Neural progenitor cell (in vitro differentiated cells): ENCODE measurements around the gene H3-3A. TPM values are rescaled to one million over a fixed set of nuclear protein-coding genes. Genes with fewer than 3 reads are reported as not detected.
"Not testable (repeated sequence)": the region's sequence is repeated elsewhere in the genome, so short reads cannot be mapped to it uniquely, and the experiment has no call there.

Experiments used
- DNase-seq: peaks from one replicate; pipeline ENCODE4 v3.0.0-alpha.2; 2016; ENCODE audit warnings: low spot score
- H2AFZ ChIP-seq: fragments of 200-600 bp; sonication (generic); replicated peaks from 2 replicates; pipeline ENCODE4 v1.6.1; 2016; ENCODE audit warnings: antibody characterized with exemption
- H3F3A ChIP-seq: fragments of 200-600 bp; sonication (generic); 2 replicates; pipeline ENCODE4 v1.6.1; 2016; ENCODE audit warnings: antibody characterized with exemption, low read depth
- H3K27ac ChIP-seq: fragments of 200-600 bp; sonication (generic); 2 replicates; pipeline ENCODE4 v1.5.1; 2016; ENCODE audit warnings: mild to moderate bottlenecking
- H3K27me3 ChIP-seq: fragments of 200-600 bp; sonication (generic); 2 replicates; pipeline ENCODE4 v1.6.1; 2016; ENCODE audit warnings: mild to moderate bottlenecking, moderate library complexity
- H3K36me3 ChIP-seq: fragments of 200-600 bp; sonication (generic); 2 replicates; pipeline ENCODE4 v1.5.1; 2016
- H3K4me1 ChIP-seq: fragments of 200-600 bp; sonication (generic); 2 replicates; pipeline ENCODE4 v1.6.1; 2016; ENCODE audit warnings: mixed run types
- H3K4me2 ChIP-seq: fragments of 200-600 bp; sonication (generic); 2 replicates; pipeline ENCODE4 v1.6.1; 2016
- H3K4me3 ChIP-seq: fragments of 200-600 bp; sonication (generic); 2 replicates; pipeline ENCODE4 v1.5.1; 2016
- H3K79me2 ChIP-seq: fragments of 200-600 bp; sonication (generic); 2 replicates; pipeline ENCODE4 v1.6.1; 2016; ENCODE audit warnings: low read depth
- H3K9ac ChIP-seq: fragments of 200-600 bp; sonication (generic); 2 replicates; pipeline ENCODE4 v1.6.1; 2016
- H3K9me3 ChIP-seq: fragments of 200-600 bp; sonication (generic); 2 replicates; pipeline ENCODE4 v1.5.1; 2016; ENCODE audit warnings: low read depth
- H4K20me1 ChIP-seq: fragments of 200-600 bp; sonication (generic); 2 replicates; pipeline ENCODE4 v1.6.1; 2016; ENCODE audit warnings: low read depth
- H3K27ac Mint-ChIP-seq: 3 replicates; pipeline ENCODE4 v1.8.0; 2021; ENCODE audit warnings: mixed read lengths
- H3K27me3 Mint-ChIP-seq: 2 replicates; pipeline ENCODE4 v1.8.0; 2022; ENCODE audit warnings: low read depth, mild to moderate bottlenecking, inconsistent platforms, moderate library complexity, mixed read lengths; ENCODE audit not compliant: insufficient read depth
- H3K36me3 Mint-ChIP-seq: 3 replicates; pipeline ENCODE4 v1.8.0; 2021; ENCODE audit warnings: mixed read lengths
- H3K4me1 Mint-ChIP-seq: 3 replicates; pipeline ENCODE4 v1.8.0; 2021; ENCODE audit warnings: mixed read lengths
- H3K4me3 Mint-ChIP-seq: 3 replicates; pipeline ENCODE4 v1.8.0; 2021; ENCODE audit warnings: mild to moderate bottlenecking, moderate library complexity, mixed read lengths
- H3K9me3 Mint-ChIP-seq: 3 replicates; pipeline ENCODE4 v1.8.0; 2020; ENCODE audit warnings: mixed read lengths
- CTCF ChIP-seq: fragments of 200-600 bp; sonication (generic); IDR thresholded peaks from 2 replicates; pipeline ENCODE4 v1.5.1; 2017; ENCODE audit warnings: antibody characterized with exemption, mild to moderate bottlenecking
- EZH2 ChIP-seq: fragments of 200-600 bp; sonication (generic); IDR thresholded peaks from 2 replicates; pipeline ENCODE4 v1.6.1; 2017; ENCODE audit warnings: antibody characterized with exemption, mild to moderate bottlenecking, moderate library complexity
- EZH2phosphoT487 ChIP-seq: fragments of 200-600 bp; sonication (generic); IDR thresholded peaks from 2 replicates; pipeline ENCODE4 v1.6.1; 2017; ENCODE audit warnings: antibody characterized with exemption
- total RNA-seq: library from RNA; depleted of rRNA; stranded (reverse); fragments of >200 nt; gene quantifications from 2 replicates; pipeline ENCODE4 v1.2.3, GENCODE V29; 2015; ENCODE audit warnings: low replicate concordance

The H3-3A gene
- total RNA-seq, 1 donor from 2014 or later: 1,689 TPM

DNA sequence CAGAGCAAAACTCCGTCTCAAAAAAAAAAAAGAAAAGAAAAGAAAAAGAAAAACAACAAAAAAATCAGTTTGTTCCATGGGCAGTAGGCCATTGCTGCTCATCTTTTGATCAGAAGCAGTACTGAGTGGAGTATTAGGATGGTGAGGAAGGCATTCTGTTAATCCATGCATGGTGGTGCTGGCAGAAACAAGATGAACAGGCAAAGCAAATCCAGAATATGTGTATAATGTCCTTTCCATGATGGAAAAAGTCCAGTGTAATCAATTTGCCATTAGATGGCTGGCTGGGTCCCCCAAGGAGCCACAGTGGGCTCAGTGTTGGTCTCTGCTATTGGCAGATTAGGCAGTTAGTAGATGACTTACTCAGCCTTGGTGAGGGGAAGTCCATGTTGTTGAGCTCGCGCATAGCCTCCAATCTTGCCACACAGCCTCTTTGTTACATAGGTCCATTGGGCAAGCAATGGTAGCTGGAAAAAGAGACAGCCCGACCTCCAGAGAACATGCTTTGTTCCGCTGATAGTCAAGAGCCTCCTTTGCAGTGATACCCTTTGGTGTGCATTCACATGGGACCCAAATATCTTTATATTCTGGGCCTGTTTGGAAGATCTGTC lies 23.3 kb downstream of the H3-3A start:
- Histone ChIP-seq H3K27me3 (peaks cover 40% of the 10 kb centered on the region), H3K4me3 (no peak overlapping the region), H3K79me2 (no peaks in the 10 kb centered on the region), H3K4me1 (peaks cover 5% of the 10 kb centered on the region), H3K9me3 (no peaks in the 10 kb centered on the region), H4K20me1 (no peaks in the 10 kb centered on the region), H3K9ac (no peak overlapping the region), H3K4me2 (no peak overlapping the region), H3K36me3 (no peaks in the 10 kb centered on the region), H3F3A (peaks cover 10% of the 10 kb centered on the region), H3K27ac (no peak overlapping the region), H2AFZ (no peak overlapping the region)
- TF ChIP-seq CTCF (no peak), EZH2phosphoT487 (no peak), EZH2 (no peak)
- H3K4me3 Mint-ChIP-seq: peak overlapping the region; percentile 52
- peaks cover 6% of the 10 kb centered on the region for H3K27me3 Mint-ChIP-seq
- DNase-seq: no peak
- H3K36me3 Mint-ChIP-seq: no peaks in the 10 kb centered on the region
- H3K9me3 Mint-ChIP-seq: no peaks in the 10 kb centered on the region
- H3K4me1 Mint-ChIP-seq: peaks cover 6% of the 10 kb centered on the region
- H3K27ac Mint-ChIP-seq: no peak overlapping the region

GRCh38 chr1:226086776-226087175 lies 24.3 kb downstream of the H3-3A start:
- no peaks in the 10 kb centered on the region for H3K36me3 Mint-ChIP-seq
- Histone ChIP-seq H2AFZ (no peak overlapping the region), H3K4me2 (no peak overlapping the region), H3K36me3 (no peaks in the 10 kb centered on the region), H3K27ac (no peak overlapping the region), H4K20me1 (no peaks in the 10 kb centered on the region), H3K9me3 (no peaks in the 10 kb centered on the region), H3F3A (peaks cover 10% of the 10 kb centered on the region), H3K9ac (no peak overlapping the region), H3K4me3 (no peak overlapping the region), H3K4me1 (peaks cover 5% of the 10 kb centered on the region), H3K27me3 (peaks cover 30% of the 10 kb centered on the region), H3K79me2 (no peaks in the 10 kb centered on the region)
- TF ChIP-seq CTCF (no peak), EZH2 (no peak), EZH2phosphoT487 (no peak)
- no peak overlapping the region for H3K27ac Mint-ChIP-seq
- peaks cover 6% of the 10 kb centered on the region for H3K4me1 Mint-ChIP-seq
- DNase-seq: no peak
- no peak overlapping the region for H3K4me3 Mint-ChIP-seq
- peaks cover 6% of the 10 kb centered on the region for H3K27me3 Mint-ChIP-seq
- H3K9me3 Mint-ChIP-seq: no peaks in the 10 kb centered on the region

DNA sequence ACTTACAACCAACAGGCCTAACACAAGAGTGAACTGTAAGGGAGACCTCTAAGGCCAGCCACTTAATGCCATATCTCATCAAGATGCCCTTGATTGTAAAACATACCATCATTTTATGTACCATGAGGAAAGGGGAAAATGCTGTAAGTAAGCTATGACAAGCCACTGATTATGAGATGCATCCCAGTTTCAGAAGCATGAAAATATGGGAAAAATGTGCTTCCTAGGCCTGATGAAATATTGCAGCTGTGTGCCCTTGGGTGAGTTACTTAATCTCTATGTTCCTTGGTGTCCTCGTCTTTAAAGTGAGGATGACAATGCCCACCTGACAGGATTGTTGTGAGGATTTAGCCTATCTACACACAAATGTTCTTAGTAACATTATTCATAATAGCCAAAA lies 28.9 kb downstream of the H3-3A start:
- no peak overlapping the region for H3K4me3 ChIP-seq
- no peak overlapping the region for H2AFZ ChIP-seq
- H3K27me3 Mint-ChIP-seq: peaks cover 3% of the 10 kb centered on the region

DNA sequence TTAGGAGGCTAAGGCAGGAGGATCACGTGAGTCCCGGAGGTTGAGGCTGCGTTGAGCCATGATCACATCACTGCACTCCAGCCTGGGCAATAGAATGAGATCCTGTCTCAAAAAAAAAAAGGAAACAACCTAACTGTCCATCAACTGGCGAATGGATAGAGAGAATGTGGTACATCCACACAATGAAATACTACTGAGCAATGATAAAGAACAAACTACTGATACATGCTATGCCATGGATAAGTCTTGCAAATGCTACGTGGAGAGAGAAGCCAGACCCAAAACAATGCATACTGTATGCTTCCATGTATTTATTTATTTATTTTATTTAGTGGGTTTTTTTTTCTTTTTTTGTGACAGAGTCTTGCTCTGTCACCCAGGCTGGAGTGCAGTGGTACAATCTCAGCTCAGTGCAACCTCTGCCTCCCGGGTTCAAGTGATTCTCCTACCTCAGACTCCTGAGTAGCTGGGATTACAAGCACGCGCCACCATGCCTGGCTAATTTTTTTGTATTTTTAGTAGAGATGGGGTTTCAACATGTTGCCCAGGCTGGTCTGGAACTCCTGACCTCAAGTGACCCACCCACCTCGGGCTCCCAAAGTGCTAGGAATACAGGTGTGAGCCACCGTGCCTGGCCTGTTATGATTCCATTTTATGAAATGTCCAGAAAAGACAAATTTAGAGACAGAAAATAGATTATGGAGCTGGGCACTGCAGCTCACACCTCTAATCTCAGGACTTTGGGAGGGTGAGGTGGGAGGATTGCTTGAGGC lies 29.7 kb downstream of the H3-3A start:
- H3K9me3 ChIP-seq, H3K27me3 ChIP-seq, H3K4me1 ChIP-seq, H2AFZ ChIP-seq, H3K27me3 Mint-ChIP-seq, H3K4me2 ChIP-seq, H3F3A ChIP-seq, H3K27ac ChIP-seq, H3K36me3 Mint-ChIP-seq, DNase-seq, H3K27ac Mint-ChIP-seq, H3K9me3 Mint-ChIP-seq, H3K36me3 ChIP-seq, H3K9ac ChIP-seq, H4K20me1 ChIP-seq, H3K4me1 Mint-ChIP-seq, H3K79me2 ChIP-seq, H3K4me3 ChIP-seq: not testable (repeated sequence)
- peak overlapping the region; percentile 54 for H3K4me3 Mint-ChIP-seq

More for the DNA sequence above, 28.9 kb downstream of the H3-3A start:
- no peaks in the 10 kb centered on the region for H4K20me1 ChIP-seq
- no peaks in the 10 kb centered on the region for H3K79me2 ChIP-seq
- no peak for DNase-seq
- no peak overlapping the region for H3K9ac ChIP-seq
- H3K36me3 ChIP-seq: no peaks in the 10 kb centered on the region
- no peaks in the 10 kb centered on the region for H3K27me3 ChIP-seq
- no peak overlapping the region for H3K27ac ChIP-seq
- Mint-ChIP-seq H3K27ac (no peak overlapping the region), H3K4me1 (peaks cover 5% of the 10 kb centered on the region), H3K9me3 (no peaks in the 10 kb centered on the region), H3K36me3 (no peaks in the 10 kb centered on the region), H3K4me3 (no peak overlapping the region)
- H3K4me2 ChIP-seq: no peak overlapping the region
- H3K9me3 ChIP-seq: no peaks in the 10 kb centered on the region
- no peaks in the 10 kb centered on the region for H3K4me1 ChIP-seq
- no peaks in the 10 kb centered on the region for H3F3A ChIP-seq
- TF ChIP-seq EZH2 (no peak), CTCF (no peak)
